ENCODE measurements around the gene CNTNAP2. TPM values are rescaled to one million over a fixed set of nuclear protein-coding genes. Genes with fewer than 3 reads are reported as not detected.

CNTNAP2 gene
- total RNA-seq, 2 experiments from 2014 or later: 0.28 TPM; not detected in 1

DNA sequence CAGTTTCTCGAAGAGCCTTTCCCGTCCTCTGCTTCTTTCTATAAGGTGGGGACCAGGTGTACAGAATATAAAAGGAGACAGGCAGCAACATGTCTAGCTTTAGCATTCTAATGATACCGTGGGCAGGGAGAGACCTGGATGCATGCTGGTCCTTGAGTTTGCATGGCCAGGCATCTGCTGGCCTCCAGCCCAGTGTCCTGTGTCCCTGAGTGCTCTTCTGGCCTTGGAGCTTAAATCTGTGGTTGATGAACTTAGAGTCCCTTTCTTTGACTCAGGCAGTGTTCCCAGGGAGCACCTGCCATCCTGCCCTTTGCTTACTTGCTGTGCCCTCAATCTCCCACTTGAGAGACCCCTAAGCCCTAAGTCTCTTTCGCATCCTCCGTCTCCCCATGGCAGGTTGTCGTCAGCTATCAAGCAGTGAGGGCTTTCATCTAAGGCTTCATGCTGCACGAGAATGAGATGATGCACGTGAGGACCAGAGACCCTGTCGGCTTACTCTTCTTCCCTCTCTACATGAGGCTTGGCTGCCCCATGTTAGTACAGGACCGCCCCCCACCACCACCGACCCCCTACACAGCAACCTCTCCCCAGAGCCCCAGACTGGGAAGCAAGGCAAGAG lies 2160.6 kb downstream of the CNTNAP2 start:
- intact Hi-C loops (cut with micrococcal nuclease; ENCODE audit: unreplicated experiment): no loop called here
- no peak overlapping the region for H3K4me3 ChIP-seq (ENCODE audit: low read depth, low read length, poor library complexity, severe bottlenecking)
- BruUV-seq (replicated peaks): no TSS peak
- no peaks in the 10 kb centered on the region for H3K36me3 ChIP-seq (ENCODE audit: insufficient read depth, low read length)
- no peaks in the 10 kb centered on the region for H4K20me1 ChIP-seq (ENCODE audit: insufficient read depth, low read length)
- H3K9me3 ChIP-seq (ENCODE audit: low read length): no peaks in the 10 kb centered on the region
- TF ChIP-seq, protein P1, sequence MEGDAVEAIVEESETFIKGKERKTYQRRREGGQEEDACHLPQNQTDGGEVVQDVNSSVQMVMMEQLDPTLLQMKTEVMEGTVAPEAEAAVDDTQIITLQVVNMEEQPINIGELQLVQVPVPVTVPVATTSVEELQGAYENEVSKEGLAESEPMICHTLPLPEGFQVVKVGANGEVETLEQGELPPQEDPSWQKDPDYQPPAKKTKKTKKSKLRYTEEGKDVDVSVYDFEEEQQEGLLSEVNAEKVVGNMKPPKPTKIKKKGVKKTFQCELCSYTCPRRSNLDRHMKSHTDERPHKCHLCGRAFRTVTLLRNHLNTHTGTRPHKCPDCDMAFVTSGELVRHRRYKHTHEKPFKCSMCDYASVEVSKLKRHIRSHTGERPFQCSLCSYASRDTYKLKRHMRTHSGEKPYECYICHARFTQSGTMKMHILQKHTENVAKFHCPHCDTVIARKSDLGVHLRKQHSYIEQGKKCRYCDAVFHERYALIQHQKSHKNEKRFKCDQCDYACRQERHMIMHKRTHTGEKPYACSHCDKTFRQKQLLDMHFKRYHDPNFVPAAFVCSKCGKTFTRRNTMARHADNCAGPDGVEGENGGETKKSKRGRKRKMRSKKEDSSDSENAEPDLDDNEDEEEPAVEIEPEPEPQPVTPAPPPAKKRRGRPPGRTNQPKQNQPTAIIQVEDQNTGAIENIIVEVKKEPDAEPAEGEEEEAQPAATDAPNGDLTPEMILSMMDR (conservative IDR thresholded peaks at IDR 0.05; ENCODE audit: low read length): no peak
- no peak for TF ChIP-seq EZH2phosphoT487 (IDR thresholded peaks at IDR 0.05; ENCODE audit: borderline replicate concordance, low read depth, low read length)
- H3K4me1 ChIP-seq (ENCODE audit: insufficient read depth, low read length, poor library complexity, severe bottlenecking): peaks cover 14% of the 10 kb centered on the region
- ChIA-PET CTCF (ENCODE audit: unreplicated experiment) (interaction anchor here (1.9 kb wide), 1 partner anchor 12 kb away, joined by 4 read pairs; no protein-coding TSS in a partner anchor), POLR2A (interaction anchor here (0.7 to 1.0 kb wide), 2 partner anchors 27 to 787 kb away, joined by 3 to 4 read pairs; no protein-coding TSS in a partner anchor)
- no peaks in the 10 kb centered on the region for H3K9me2 ChIP-seq (ENCODE audit: insufficient read depth, low read length)
- peak overlapping the region; percentile 32; the same call in 1 of the 2 replicates for H2AFZ ChIP-seq (ENCODE audit: low read length)
- no peak overlapping the region for H3K4me2 ChIP-seq (ENCODE audit: low read length)
- no peak for DNase-seq (ENCODE audit: low spot score)
- no peak overlapping the region for H3K27ac ChIP-seq (ENCODE audit: low read depth, low read length, poor library complexity, severe bottlenecking)
- no peaks in the 10 kb centered on the region for H3K79me2 ChIP-seq (ENCODE audit: insufficient read depth, low read depth, low read length)

DNA sequence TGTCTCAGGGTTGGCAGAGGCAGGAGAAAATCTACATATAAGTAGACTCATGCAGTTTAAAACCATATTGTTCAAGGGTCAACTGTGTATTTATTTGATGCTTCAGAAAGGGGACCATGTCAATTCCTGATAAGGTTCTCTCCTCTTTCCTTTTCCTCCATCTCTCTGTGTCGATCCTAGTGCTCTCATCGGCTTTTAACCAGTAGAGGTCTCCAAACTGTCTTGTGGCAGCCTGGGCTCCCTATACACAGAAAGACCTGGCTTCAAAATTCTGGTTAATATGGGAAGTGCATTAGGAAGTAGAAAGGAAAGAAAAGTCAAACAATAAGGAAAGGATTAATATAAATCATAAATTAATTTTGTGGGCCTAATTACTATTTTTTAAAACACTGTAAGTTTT lies 2169.5 kb downstream of the CNTNAP2 start:
- Histone ChIP-seq H3K9me3 (ENCODE audit: low read length) (no peaks in the 10 kb centered on the region), H2AFZ (ENCODE audit: low read length) (no peak overlapping the region), H3K27ac (ENCODE audit: low read depth, low read length, poor library complexity, severe bottlenecking) (no peak overlapping the region), H3K79me2 (ENCODE audit: insufficient read depth, low read depth, low read length) (no peaks in the 10 kb centered on the region), H3K4me1 (ENCODE audit: insufficient read depth, low read length, poor library complexity, severe bottlenecking) (peaks cover 6% of the 10 kb centered on the region), H4K20me1 (ENCODE audit: insufficient read depth, low read length) (no peaks in the 10 kb centered on the region), H3K4me2 (ENCODE audit: low read length) (no peak overlapping the region), H3K9me2 (ENCODE audit: insufficient read depth, low read length) (no peaks in the 10 kb centered on the region), H3K36me3 (ENCODE audit: insufficient read depth, low read length) (no peaks in the 10 kb centered on the region), H3K4me3 (ENCODE audit: low read depth, low read length, poor library complexity, severe bottlenecking) (no peak overlapping the region)
- ChIA-PET POLR2A (no interaction called here), CTCF (ENCODE audit: unreplicated experiment) (no interaction called here)
- no TSS peak for BruUV-seq (replicated peaks)
- DNase-seq (ENCODE audit: low spot score): peak; percentile 21
- TF ChIP-seq, protein P1 (conservative IDR thresholded peaks at IDR 0.05; ENCODE audit: low read length): peak; percentile 74
- TF ChIP-seq EZH2phosphoT487 (IDR thresholded peaks at IDR 0.05; ENCODE audit: borderline replicate concordance, low read depth, low read length): no peak
- intact Hi-C loops (cut with micrococcal nuclease; ENCODE audit: unreplicated experiment): no loop called here

DNA sequence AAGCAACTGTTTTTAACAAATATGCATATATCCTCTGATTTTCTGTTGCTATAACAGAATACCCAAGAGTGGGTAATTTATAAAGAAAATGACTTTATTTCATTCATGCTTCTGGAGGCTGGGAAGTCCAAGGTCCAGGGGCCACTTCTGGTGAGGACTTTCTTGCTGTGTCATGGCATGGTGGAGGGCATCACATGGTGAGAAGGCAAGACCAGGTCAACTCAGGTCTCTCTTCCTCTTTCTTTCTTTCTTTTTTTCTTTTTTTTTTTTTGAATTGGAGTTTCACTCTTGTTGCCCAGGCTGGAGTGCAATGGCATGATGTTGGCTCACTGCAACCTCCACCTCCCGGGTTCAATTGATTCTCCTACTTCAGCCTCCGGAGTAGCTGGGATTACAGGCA lies 2170.9 kb downstream of the CNTNAP2 start:
- Histone ChIP-seq H3K36me3 (ENCODE audit: insufficient read depth, low read length) (no peaks in the 10 kb centered on the region), H3K4me3 (ENCODE audit: low read depth, low read length, poor library complexity, severe bottlenecking) (no peak overlapping the region), H3K27ac (ENCODE audit: low read depth, low read length, poor library complexity, severe bottlenecking) (no peak overlapping the region), H4K20me1 (ENCODE audit: insufficient read depth, low read length) (no peaks in the 10 kb centered on the region), H3K9me2 (ENCODE audit: insufficient read depth, low read length) (no peaks in the 10 kb centered on the region), H3K4me1 (ENCODE audit: insufficient read depth, low read length, poor library complexity, severe bottlenecking) (peaks cover 6% of the 10 kb centered on the region), H3K4me2 (ENCODE audit: low read length) (no peak overlapping the region), H3K9me3 (ENCODE audit: low read length) (no peaks in the 10 kb centered on the region), H2AFZ (ENCODE audit: low read length) (no peak overlapping the region), H3K79me2 (ENCODE audit: insufficient read depth, low read depth, low read length) (no peaks in the 10 kb centered on the region)
- no peak for DNase-seq (ENCODE audit: low spot score)
- POLR2A ChIA-PET: interaction anchor here (0.6 kb wide), 1 partner anchor 281 kb away, joined by 4 read pairs; no protein-coding TSS in a partner anchor
- CTCF ChIA-PET (ENCODE audit: unreplicated experiment): no interaction called here
- no peak for TF ChIP-seq EZH2phosphoT487 (IDR thresholded peaks at IDR 0.05; ENCODE audit: borderline replicate concordance, low read depth, low read length)
- TF ChIP-seq, protein P1 (conservative IDR thresholded peaks at IDR 0.05; ENCODE audit: low read length): no peak
- intact Hi-C loops (cut with micrococcal nuclease; ENCODE audit: unreplicated experiment): no loop called here
- BruUV-seq (replicated peaks): no TSS peak
